Measurements from ENCODE around the gene BMPER.

DNA sequence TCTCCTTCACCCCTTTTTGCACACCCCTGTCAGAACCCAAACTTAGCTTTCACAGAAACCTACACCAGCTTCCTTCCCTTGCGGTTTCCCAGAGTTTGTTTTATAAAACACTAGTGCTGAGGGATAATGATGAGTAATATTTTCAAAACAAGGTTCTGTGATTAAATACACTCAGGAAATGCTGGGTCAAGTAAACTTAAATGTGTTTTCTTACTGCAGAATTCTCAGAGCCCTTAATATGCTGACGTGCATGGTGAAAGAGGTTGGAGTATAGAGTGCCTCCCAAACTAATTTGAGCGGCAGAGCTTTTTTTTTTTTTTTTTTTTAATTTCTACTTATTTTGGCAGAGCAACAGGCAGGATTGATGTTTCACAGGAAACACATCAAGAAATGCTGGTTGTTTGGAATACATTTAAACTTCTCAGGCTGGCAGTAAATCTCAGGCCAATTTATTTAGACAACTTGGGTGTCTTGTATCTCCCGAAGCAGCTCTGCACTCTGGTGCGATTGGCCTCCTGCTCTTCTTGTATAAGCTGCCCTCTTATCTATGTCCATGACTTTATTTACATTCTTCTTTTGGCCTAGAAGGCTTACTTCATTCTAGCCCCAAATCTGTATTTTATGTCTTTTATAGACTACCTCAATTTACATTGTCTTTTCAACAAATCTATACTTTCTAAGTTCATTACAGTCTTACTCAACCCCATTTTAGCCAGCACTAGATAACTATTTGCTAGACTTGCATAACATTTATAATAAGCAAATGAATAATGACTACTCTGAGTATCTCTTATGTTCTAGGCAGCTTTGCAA lies 165.4 kb downstream of the BMPER start:
- TF ChIP-seq, protein P1, sequence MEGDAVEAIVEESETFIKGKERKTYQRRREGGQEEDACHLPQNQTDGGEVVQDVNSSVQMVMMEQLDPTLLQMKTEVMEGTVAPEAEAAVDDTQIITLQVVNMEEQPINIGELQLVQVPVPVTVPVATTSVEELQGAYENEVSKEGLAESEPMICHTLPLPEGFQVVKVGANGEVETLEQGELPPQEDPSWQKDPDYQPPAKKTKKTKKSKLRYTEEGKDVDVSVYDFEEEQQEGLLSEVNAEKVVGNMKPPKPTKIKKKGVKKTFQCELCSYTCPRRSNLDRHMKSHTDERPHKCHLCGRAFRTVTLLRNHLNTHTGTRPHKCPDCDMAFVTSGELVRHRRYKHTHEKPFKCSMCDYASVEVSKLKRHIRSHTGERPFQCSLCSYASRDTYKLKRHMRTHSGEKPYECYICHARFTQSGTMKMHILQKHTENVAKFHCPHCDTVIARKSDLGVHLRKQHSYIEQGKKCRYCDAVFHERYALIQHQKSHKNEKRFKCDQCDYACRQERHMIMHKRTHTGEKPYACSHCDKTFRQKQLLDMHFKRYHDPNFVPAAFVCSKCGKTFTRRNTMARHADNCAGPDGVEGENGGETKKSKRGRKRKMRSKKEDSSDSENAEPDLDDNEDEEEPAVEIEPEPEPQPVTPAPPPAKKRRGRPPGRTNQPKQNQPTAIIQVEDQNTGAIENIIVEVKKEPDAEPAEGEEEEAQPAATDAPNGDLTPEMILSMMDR (IDR thresholded peaks at IDR 0.05; ENCODE audit: poor library complexity): no peak
- TF ChIP-seq EZH2phosphoT487 (IDR thresholded peaks at IDR 0.05; ENCODE audit: low read depth, severe bottlenecking, unreplicated experiment) (no peak), EZH2 (IDR thresholded peaks at IDR 0.05; ENCODE audit: borderline replicate concordance) (no peak)
